ENCODE measurements around the gene NR2C2. TPM values are rescaled to one million over a fixed set of nuclear protein-coding genes. Genes with fewer than 3 reads are reported as not detected.
A peak's percentile ranks its signal among the peaks of the same experiment; 100 is the strongest.

NR2C2 gene
- total RNA-seq, 2 donors from 2014 or later: 58.3 to 74.3 TPM

DNA sequence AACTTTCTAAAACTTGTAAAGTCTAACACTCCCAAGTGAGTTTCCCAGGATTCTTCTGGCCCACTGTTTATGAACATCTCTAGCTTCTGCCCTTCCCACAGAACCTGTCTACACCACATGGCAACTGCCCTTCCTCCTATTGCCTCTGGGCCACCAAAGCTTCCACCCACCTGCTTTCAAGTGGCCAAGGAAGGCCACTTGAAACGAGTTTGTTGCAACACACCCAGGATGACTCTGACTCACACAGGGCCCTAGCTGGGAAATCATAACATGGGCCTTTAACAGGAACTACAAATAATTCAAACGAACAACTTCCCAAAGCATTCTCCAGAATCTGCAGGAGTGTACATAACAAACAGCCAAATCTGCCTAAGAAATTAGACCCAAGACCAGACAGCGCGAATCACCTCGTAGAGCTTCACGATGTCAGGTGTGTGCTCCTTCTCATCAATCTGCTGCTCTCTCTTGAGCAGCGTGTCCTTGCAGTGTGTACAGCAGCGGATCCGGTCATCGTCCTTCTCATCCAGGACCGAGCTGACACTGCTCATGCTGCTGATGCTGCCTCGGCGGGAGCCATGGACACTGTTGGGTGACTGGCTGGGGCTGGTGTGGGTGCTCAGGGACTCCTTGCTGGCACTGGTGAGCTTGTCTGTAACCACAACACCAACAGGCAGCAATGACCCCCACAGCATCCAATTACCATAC lies 134.7 kb downstream of the NR2C2 start:
- peak in 1 of 2 donors; percentile 6 for ATAC-seq
- Mint-ChIP-seq H3K36me3 (peaks cover 46% of the 10 kb centered on the region), H3K4me1 (ENCODE audit: low read depth in 2 of 2) (peaks cover 2 to 5% of the 10 kb centered on the region in 2 donors), H3K27me3 (no peaks in the 10 kb centered on the region), H3K9me3 (no peaks in the 10 kb centered on the region), H3K4me3 (no peak overlapping the region), H3K27ac (no peak overlapping the region)
- DNase-seq (ENCODE audit: low spot score): no peak

DNA sequence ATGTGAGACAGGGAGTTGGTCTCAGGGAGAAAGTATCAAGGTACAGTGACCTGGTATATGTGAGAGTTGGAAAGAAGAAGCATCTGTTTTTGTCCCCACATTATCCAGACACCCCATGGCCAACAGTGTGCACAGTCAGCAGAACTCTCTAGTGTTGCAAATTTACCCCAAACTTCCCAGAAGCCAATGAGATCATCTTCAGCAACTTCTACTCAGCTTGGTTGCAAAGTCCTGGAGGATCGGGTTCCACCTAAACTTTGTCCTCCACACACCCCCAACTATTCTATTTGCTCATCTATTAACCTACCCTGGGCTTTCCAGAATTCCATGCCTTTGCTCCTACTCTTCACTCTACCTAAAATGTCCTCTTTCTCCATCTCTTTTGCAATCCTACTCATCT lies 135.9 kb downstream of the NR2C2 start:
- Mint-ChIP-seq H3K4me3 (no peak overlapping the region), H3K9me3 (no peaks in the 10 kb centered on the region), H3K27me3 (no peaks in the 10 kb centered on the region), H3K36me3 (peaks cover 37% of the 10 kb centered on the region), H3K4me1 (ENCODE audit: low read depth in 2 of 2) (peaks cover 2 to 5% of the 10 kb centered on the region in 2 donors), H3K27ac (peak overlapping the region in 1 of 2 donors; percentile 56)
- DNase-seq (ENCODE audit: low spot score) (no peak), ATAC-seq (no peak)

DNA sequence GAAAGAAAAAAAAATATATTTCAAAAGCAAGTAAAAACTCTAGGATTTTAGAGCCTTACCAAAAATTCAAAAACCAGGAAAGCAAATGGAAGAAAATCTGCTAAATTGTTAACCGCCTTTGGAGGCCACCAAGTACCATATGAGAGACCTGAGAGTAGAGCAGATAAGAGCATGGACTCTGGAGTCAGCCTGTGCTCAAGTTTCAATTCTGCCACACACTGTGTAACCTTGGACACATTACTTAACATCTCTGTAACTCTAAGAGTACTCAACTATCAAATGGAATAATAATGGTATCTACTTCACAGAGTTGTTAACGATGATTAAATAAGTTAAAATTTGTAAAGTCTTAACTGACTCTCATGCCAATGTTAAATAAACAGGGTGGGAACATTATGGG lies 138.9 kb downstream of the NR2C2 start:
- DNase-seq (ENCODE audit: low spot score): no peak
- Mint-ChIP-seq H3K4me1 (ENCODE audit: low read depth in 2 of 2) (peaks cover 2 to 5% of the 10 kb centered on the region in 2 donors), H3K4me3 (no peak overlapping the region), H3K36me3 (peaks cover 24% of the 10 kb centered on the region), H3K27me3 (no peaks in the 10 kb centered on the region), H3K9me3 (no peaks in the 10 kb centered on the region), H3K27ac (no peak overlapping the region)
- ATAC-seq: no peak

DNA sequence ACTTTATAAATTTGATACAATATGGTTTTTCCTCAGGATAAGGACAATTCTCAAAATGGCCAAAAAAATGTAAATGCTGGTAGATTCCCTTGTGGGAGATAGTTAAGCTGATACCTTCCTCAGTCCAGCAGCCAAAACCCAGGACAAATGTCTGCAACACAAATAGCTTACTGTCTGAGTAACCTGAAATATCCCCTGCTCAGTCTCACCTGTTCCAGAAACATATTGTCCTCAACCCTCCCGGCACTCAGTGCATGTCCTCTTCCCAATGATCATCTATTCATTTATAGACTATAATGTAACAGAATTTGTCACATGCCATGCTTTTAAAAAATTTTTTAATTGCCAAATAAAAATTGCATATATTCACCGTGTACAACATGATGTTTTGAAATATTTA lies 139.3 kb downstream of the NR2C2 start:
- ATAC-seq: no peak
- H3K27ac Mint-ChIP-seq: no peak overlapping the region
- H3K36me3 Mint-ChIP-seq: peaks cover 22% of the 10 kb centered on the region
- H3K27me3 Mint-ChIP-seq: no peaks in the 10 kb centered on the region
- no peaks in the 10 kb centered on the region for H3K9me3 Mint-ChIP-seq
- no peak for DNase-seq (ENCODE audit: low spot score)
- no peak overlapping the region for H3K4me3 Mint-ChIP-seq
- peaks cover 2 to 5% of the 10 kb centered on the region in 2 donors for H3K4me1 Mint-ChIP-seq (ENCODE audit: low read depth in 2 of 2)

DNA sequence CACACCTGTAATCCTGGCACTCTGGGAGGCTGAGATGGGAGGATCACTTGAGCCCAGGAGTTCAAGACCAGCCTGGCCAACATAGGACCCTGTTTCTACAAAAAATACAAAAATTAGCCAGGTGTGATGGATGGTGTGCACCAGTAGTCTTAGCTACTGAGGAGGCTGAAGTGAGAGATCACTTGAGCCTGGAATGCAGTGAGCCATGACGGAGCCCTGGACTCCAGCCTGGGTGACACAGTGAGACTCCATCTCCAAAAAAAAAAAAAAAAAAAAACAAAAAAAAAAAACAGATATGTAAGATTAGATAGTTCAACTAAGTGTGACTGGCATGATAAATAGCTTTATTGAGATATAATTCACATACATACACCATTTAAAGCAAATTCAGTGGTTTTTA lies 141.8 kb downstream of the NR2C2 start:
- no peak overlapping the region for H3K27ac Mint-ChIP-seq
- H3K9me3 Mint-ChIP-seq: no peaks in the 10 kb centered on the region
- no peaks in the 10 kb centered on the region for H3K4me1 Mint-ChIP-seq (ENCODE audit: low read depth in 2 of 2)
- no peak overlapping the region for H3K4me3 Mint-ChIP-seq
- peaks cover 11% of the 10 kb centered on the region for H3K36me3 Mint-ChIP-seq
- DNase-seq (ENCODE audit: low spot score) (no peak), ATAC-seq (no peak)
- H3K27me3 Mint-ChIP-seq: no peaks in the 10 kb centered on the region

DNA sequence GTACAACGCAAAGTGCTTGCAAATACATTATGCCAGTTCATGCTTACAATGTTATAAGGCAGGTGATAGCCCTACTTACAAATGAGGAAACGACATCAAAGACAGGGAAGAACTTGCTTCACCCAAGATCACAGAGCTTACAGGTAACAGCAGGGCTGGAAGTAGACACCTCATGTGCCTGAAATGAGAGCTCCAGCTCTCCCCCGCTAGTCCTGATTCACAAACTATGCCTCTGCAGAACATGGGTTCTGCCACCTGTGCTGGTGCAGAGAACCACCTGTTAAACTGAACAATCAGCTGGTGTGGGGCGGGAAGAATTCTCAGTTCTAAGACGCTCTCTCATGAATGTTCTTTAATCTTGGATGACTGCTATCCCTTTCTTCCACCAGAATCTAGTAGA lies 144.2 kb downstream of the NR2C2 start:
- H3K9me3 Mint-ChIP-seq: no peaks in the 10 kb centered on the region
- no peak overlapping the region for H3K27ac Mint-ChIP-seq
- no peaks in the 10 kb centered on the region for H3K27me3 Mint-ChIP-seq
- H3K4me1 Mint-ChIP-seq (ENCODE audit: low read depth in 2 of 2): no peaks in the 10 kb centered on the region
- no peak for DNase-seq (ENCODE audit: low spot score)
- no peak for ATAC-seq
- no peak overlapping the region for H3K4me3 Mint-ChIP-seq
- no peaks in the 10 kb centered on the region for H3K36me3 Mint-ChIP-seq

DNA sequence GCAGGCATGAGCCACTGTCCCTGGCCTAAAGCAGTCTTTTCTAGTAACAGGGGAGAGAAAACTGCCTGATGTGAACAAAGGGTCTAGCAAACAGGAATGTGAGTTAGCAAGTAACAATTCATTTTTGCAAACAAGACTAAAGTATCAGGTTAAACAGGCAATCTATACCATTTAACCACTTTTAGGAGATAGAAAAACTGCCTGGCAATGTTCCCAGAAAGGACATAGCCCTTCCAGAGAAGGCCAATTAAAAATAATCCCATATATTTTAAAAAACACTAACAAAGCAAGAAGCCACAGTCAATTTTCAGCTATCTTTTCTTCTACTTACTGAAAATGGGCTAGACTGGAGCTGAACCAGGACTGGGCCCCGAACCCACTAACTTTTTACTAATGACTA lies 145.3 kb downstream of the NR2C2 start:
- no peaks in the 10 kb centered on the region for H3K9me3 Mint-ChIP-seq
- H3K4me1 Mint-ChIP-seq (ENCODE audit: low read depth in 2 of 2): peaks cover under 1 to 2% of the 10 kb centered on the region in 2 donors
- H3K4me3 Mint-ChIP-seq: no peak overlapping the region
- DNase-seq (ENCODE audit: low spot score): no peak
- no peak overlapping the region for H3K27ac Mint-ChIP-seq
- H3K36me3 Mint-ChIP-seq: no peaks in the 10 kb centered on the region
- no peaks in the 10 kb centered on the region for H3K27me3 Mint-ChIP-seq
- no peak for ATAC-seq

DNA sequence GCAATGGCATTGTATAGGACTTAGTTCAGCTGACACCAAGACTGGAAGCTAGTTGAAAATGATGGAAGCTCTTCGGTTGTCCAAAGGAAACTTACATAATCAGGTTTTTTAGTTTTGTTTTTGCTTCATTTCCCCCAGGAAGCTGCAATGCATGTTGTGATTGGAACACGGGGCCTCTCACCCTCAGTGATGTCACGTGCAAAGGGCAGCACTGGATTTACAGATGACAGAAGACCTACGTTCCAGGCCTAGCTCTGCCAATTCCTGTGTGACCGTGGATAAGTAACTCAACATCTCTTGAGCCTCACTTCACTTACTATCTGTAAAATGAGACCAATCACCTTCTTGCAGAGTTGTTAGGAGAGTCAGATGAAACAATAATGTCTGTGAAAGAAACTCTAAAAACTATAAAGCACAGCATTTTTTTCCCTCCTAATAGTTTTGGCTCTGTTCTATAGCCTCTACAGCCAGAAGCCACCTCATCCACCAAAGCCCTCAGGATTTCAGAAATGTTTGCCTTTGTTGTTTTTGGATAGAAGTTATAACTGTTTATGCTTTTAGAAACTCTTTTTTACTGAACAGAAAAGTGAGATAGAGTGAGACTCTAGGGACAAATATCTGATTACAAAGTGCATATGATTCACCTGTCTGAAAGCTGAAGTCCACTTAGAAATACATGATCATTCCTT lies 146.9 kb downstream of the NR2C2 start:
- H3K4me1 Mint-ChIP-seq (ENCODE audit: low read depth in 2 of 2): peaks cover 13 to 16% of the 10 kb centered on the region in 2 donors
- peaks cover 10% of the 10 kb centered on the region for H3K36me3 Mint-ChIP-seq
- ATAC-seq (no peak), DNase-seq (ENCODE audit: low spot score) (no peak)
- H3K27me3 Mint-ChIP-seq: no peaks in the 10 kb centered on the region
- H3K4me3 Mint-ChIP-seq: no peak overlapping the region
- H3K9me3 Mint-ChIP-seq: no peaks in the 10 kb centered on the region
- H3K27ac Mint-ChIP-seq: no peak overlapping the region

DNA sequence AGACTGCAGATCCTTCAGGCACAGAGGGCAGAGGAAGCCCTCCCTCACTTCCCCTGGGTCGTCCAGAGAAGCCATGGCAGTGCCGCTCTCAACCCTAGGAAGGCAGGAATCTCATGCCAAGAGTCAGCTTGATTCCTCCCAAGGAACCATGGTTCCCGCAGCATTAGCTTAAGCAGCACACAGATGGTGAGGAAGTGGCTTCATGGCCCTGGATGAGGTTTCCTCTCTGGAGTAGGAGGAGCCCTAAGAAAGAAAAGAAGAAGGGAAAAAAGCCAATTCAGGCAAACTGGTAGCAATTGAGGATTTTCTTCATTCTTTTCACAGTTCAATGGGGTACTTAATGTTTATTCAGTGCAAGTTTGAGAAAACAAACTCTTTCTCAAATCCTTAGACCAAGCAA lies 148.7 kb downstream of the NR2C2 start:
- Mint-ChIP-seq H3K4me3 (no peak overlapping the region), H3K4me1 (ENCODE audit: low read depth in 2 of 2) (peaks cover 18 to 19% of the 10 kb centered on the region in 2 donors), H3K27me3 (no peaks in the 10 kb centered on the region), H3K27ac (no peak overlapping the region), H3K36me3 (peaks cover 10% of the 10 kb centered on the region), H3K9me3 (no peaks in the 10 kb centered on the region)
- ATAC-seq (no peak), DNase-seq (ENCODE audit: low spot score) (no peak)

DNA sequence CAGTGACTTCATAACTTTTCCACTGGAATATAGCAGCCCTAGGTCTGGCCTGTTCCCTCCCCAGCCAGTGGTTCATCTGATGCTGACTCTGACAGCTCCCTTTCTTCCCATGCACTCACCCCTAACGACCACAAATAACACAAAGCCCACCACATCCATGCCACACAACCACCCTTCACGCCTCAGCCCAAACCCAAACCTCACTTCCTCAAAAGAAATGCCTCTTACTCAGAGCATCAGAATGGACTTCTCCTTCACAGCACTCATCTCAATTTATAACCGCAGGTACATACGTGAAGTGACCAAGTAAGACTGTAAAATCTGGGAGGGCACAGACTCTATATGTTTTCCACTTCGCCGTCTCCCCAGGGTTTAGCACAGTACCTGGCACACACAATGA lies 150.5 kb downstream of the NR2C2 start:
- DNase-seq (ENCODE audit: low spot score) (no peak), ATAC-seq (peak in 1 of 2 donors; percentile 14)
- Mint-ChIP-seq H3K4me1 (ENCODE audit: low read depth in 2 of 2) (peaks cover 18 to 19% of the 10 kb centered on the region in 2 donors), H3K4me3 (peak overlapping the region; percentile 93), H3K27me3 (peaks cover 0 to 2% of the 10 kb centered on the region in 2 donors), H3K27ac (peak overlapping the region; percentile 87 to 88), H3K9me3 (no peaks in the 10 kb centered on the region), H3K36me3 (peaks cover 10% of the 10 kb centered on the region)

Other genes starting within 250 kb of the NR2C2 start
- not detected for gene FGD5, start 128.6 kb upstream of the NR2C2 start, total RNA-seq
- 100 to 1,000 TPM in 1 of 2 donors, 10 to 100 TPM in 1; 41.5 to 117 TPM for gene MRPS25, start 117.7 kb downstream of the NR2C2 start, total RNA-seq
- gene RBSN, start 151.6 kb downstream of the NR2C2 start, total RNA-seq: 10 to 100 TPM; 17.9 to 19.1 TPM